Skeletal muscle tissue (tissue), 4 donors: ENCODE measurements around the gene GINS2. TPM values are rescaled to one million over a fixed set of nuclear protein-coding genes. Genes with fewer than 3 reads are reported as not detected.
A peak's percentile ranks its signal among the peaks of the same experiment; 100 is the strongest.

Source experiments
- H3K27ac ChIP-seq: one replicate; pipeline ENCODE4 v1.7.0; 2013; ENCODE audit warnings: mild to moderate bottlenecking, low read depth, low read length, inconsistent platforms
- H3K27me3 ChIP-seq, 3 donors: one replicate each; pipeline ENCODE4 v1.7.0; 2013; ENCODE audit warnings: low read length in 3 of 3; ENCODE audit not compliant: control insufficient read depth in 3 of 3, insufficient read depth in 3 of 3
- H3K36me3 ChIP-seq, 3 donors: one replicate each; pipeline ENCODE4 v1.7.0; 2013; ENCODE audit warnings: low read length in 3 of 3; ENCODE audit not compliant: control insufficient read depth in 3 of 3, insufficient read depth in 3 of 3
- H3K4me1 ChIP-seq, 3 donors: one replicate each; pipeline ENCODE4 v1.7.0; 2013; ENCODE audit warnings: low read length in 3 of 3, mild to moderate bottlenecking in 3 of 3; ENCODE audit not compliant: control insufficient read depth in 3 of 3, insufficient read depth in 3 of 3
- H3K4me3 ChIP-seq, 3 donors: one replicate each; pipeline ENCODE4 v1.7.0; 2013; ENCODE audit warnings: low read length in 3 of 3
- H3K9ac ChIP-seq, 3 donors: one replicate each; pipeline ENCODE4 v1.7.0; 2013; ENCODE audit warnings: low read length in 3 of 3, mild to moderate bottlenecking in 3 of 3, moderate library complexity in 2 of 3, low read depth in 1 of 3
- H3K9me3 ChIP-seq, 3 donors: one replicate each; pipeline ENCODE4 v1.7.0; 2013; ENCODE audit warnings: low read length in 3 of 3; ENCODE audit not compliant: control insufficient read depth in 3 of 3
- total RNA-seq: library from RNA; depleted of rRNA; stranded (reverse); fragments of >200 nt; gene quantifications from one replicate; pipeline ENCODE4 v1.2.3, GENCODE V29; 2014
- donor health status: Osteomylitis.

The GINS2 gene
- total RNA-seq, 1 donor from 2014 or later = 4.7 TPM

- no peaks in the 10 kb centered on the region for H3K9me3 ChIP-seq
- H3K4me3 ChIP-seq = no peak overlapping the region
- H3K36me3 ChIP-seq = peaks cover 33 to 42% (median 36%) of the 10 kb centered on the region in 3 donors
- H3K9ac ChIP-seq = peak overlapping the region in 1 of 3 donors; percentile 25
- H3K27ac ChIP-seq = peak overlapping the region; percentile 5
- no peaks in the 10 kb centered on the region for H3K27me3 ChIP-seq
- H3K4me1 ChIP-seq = peaks cover 2 to 26% (median 11%) of the 10 kb centered on the region in 3 donors
Measured at GRCh38 chr16:85673529-85674417, 15.0 kb downstream of the GINS2 start.

- H3K9me3 ChIP-seq = no peaks in the 10 kb centered on the region
- H3K9ac ChIP-seq = no peak overlapping the region
- H3K36me3 ChIP-seq = peaks cover 59 to 66% (median 62%) of the 10 kb centered on the region in 3 donors
- peaks cover 2 to 22% (median 14%) of the 10 kb centered on the region in 3 donors for H3K4me1 ChIP-seq
- H3K27ac ChIP-seq = no peak overlapping the region
- no peaks in the 10 kb centered on the region for H3K27me3 ChIP-seq
- H3K4me3 ChIP-seq = no peak overlapping the region
Measured at GRCh38 chr16:85670840-85671239, 17.9 kb downstream of the GINS2 start.

GRCh38 chr16:85668676-85669424 is 19.9 kb downstream of the GINS2 start:
- no peaks in the 10 kb centered on the region for H3K9me3 ChIP-seq
- H3K36me3 ChIP-seq = peaks cover 72 to 73% (median 72%) of the 10 kb centered on the region in 3 donors
- H3K27ac ChIP-seq = no peak overlapping the region
- H3K4me1 ChIP-seq = peaks cover 4 to 20% (median 12%) of the 10 kb centered on the region in 3 donors
- H3K27me3 ChIP-seq = no peaks in the 10 kb centered on the region
- no peak overlapping the region for H3K4me3 ChIP-seq
- peak overlapping the region in 1 of 3 donors; percentile 25 for H3K9ac ChIP-seq

- Histone ChIP-seq H3K9me3 (no peaks in the 10 kb centered on the region), H3K27ac (no peak overlapping the region), H3K36me3 (peaks cover 77 to 80% (median 78%) of the 10 kb centered on the region in 3 donors), H3K4me3 (no peak overlapping the region), H3K27me3 (no peaks in the 10 kb centered on the region), H3K9ac (no peak overlapping the region), H3K4me1 (peaks cover 5 to 22% (median 13%) of the 10 kb centered on the region in 3 donors)
Measured at GRCh38 chr16:85667841-85668413, 20.8 kb downstream of the GINS2 start.

- peaks cover 5 to 22% (median 13%) of the 10 kb centered on the region in 3 donors for H3K4me1 ChIP-seq
- peaks cover 77 to 81% (median 80%) of the 10 kb centered on the region in 3 donors for H3K36me3 ChIP-seq
- no peak overlapping the region for H3K9ac ChIP-seq
- no peaks in the 10 kb centered on the region for H3K27me3 ChIP-seq
- H3K27ac ChIP-seq = no peak overlapping the region
- no peak overlapping the region for H3K4me3 ChIP-seq
- H3K9me3 ChIP-seq = no peaks in the 10 kb centered on the region
Measured at GRCh38 chr16:85667261-85667660, 21.5 kb downstream of the GINS2 start.

GRCh38 chr16:85665929-85666328 is 22.8 kb downstream of the GINS2 start:
- no peak overlapping the region for H3K4me3 ChIP-seq
- no peak overlapping the region for H3K9ac ChIP-seq
- no peaks in the 10 kb centered on the region for H3K27me3 ChIP-seq
- peaks cover 5 to 22% (median 13%) of the 10 kb centered on the region in 3 donors for H3K4me1 ChIP-seq
- H3K36me3 ChIP-seq = peaks cover 80 to 81% (median 80%) of the 10 kb centered on the region in 3 donors
- H3K27ac ChIP-seq = no peak overlapping the region
- H3K9me3 ChIP-seq = no peaks in the 10 kb centered on the region

GRCh38 chr16:85665373-85665740 is 23.4 kb downstream of the GINS2 start:
- Histone ChIP-seq H3K4me3 (no peak overlapping the region), H3K36me3 (peaks cover 77 to 80% (median 79%) of the 10 kb centered on the region in 3 donors), H3K27me3 (no peaks in the 10 kb centered on the region), H3K9ac (no peak overlapping the region), H3K9me3 (no peaks in the 10 kb centered on the region), H3K27ac (no peak overlapping the region), H3K4me1 (peaks cover 5 to 23% (median 13%) of the 10 kb centered on the region in 3 donors)

- no peak overlapping the region for H3K4me3 ChIP-seq
Measured at GRCh38 chr16:85664580-85665372, 24.0 kb downstream of the GINS2 start.

GRCh38 chr16:85663891-85664321 is 24.8 kb downstream of the GINS2 start:
- H3K36me3 ChIP-seq = peaks cover 74 to 81% (median 77%) of the 10 kb centered on the region in 3 donors
- H3K9ac ChIP-seq = no peak overlapping the region
- no peaks in the 10 kb centered on the region for H3K9me3 ChIP-seq
- no peak overlapping the region for H3K27ac ChIP-seq
- H3K4me1 ChIP-seq = peaks cover 12 to 26% (median 19%) of the 10 kb centered on the region in 3 donors
- no peak overlapping the region for H3K4me3 ChIP-seq
- H3K27me3 ChIP-seq = no peaks in the 10 kb centered on the region

More at GRCh38 chr16:85664580-85665372, 24.0 kb downstream of the GINS2 start:
- Histone ChIP-seq H3K9me3 (no peaks in the 10 kb centered on the region), H3K9ac (no peak overlapping the region), H3K36me3 (peaks cover 75 to 78% (median 76%) of the 10 kb centered on the region in 3 donors), H3K27me3 (no peaks in the 10 kb centered on the region), H3K4me1 (peaks cover 11 to 24% (median 16%) of the 10 kb centered on the region in 3 donors), H3K27ac (no peak overlapping the region)
